IPS-18a (cell line): ENCODE results near the gene VGF.
"Not testable (repeated sequence)": the region's sequence is repeated elsewhere in the genome, so short reads cannot be mapped to it uniquely, and the experiment has no call there.

Source experiments
- H3K27ac ChIP-seq: one replicate; pipeline ENCODE4 v1.5.1; 2013; ENCODE audit warnings: low read length
- H3K27me3 ChIP-seq: one replicate; pipeline ENCODE4 v1.6.1; 2013; ENCODE audit warnings: mild to moderate bottlenecking, low read length; ENCODE audit not compliant: control insufficient read depth, insufficient read depth
- H3K36me3 ChIP-seq: one replicate; pipeline ENCODE4 v1.6.1; 2013; ENCODE audit warnings: low read depth, low read length; ENCODE audit not compliant: control insufficient read depth
- H3K4me1 ChIP-seq: one replicate; pipeline ENCODE4 v1.6.1; 2013; ENCODE audit warnings: low read depth, low read length; ENCODE audit not compliant: control insufficient read depth
- H3K4me3 ChIP-seq: one replicate; pipeline ENCODE4 v1.5.1; 2013; ENCODE audit warnings: low read length
- H3K9ac ChIP-seq: one replicate; pipeline ENCODE4 v1.6.1; 2013; ENCODE audit warnings: mild to moderate bottlenecking, low read length, moderate library complexity
- H3K9me3 ChIP-seq: one replicate; pipeline ENCODE4 v1.6.1; 2013; ENCODE audit warnings: low read depth, low read length; ENCODE audit not compliant: control insufficient read depth

VGF gene

GRCh38 chr7:101128040-101128834 lies 37.1 kb downstream of the VGF start:
- Histone ChIP-seq H3K27ac (no peak overlapping the region), H3K27me3 (peaks cover 5% of the 10 kb centered on the region)

DNA sequence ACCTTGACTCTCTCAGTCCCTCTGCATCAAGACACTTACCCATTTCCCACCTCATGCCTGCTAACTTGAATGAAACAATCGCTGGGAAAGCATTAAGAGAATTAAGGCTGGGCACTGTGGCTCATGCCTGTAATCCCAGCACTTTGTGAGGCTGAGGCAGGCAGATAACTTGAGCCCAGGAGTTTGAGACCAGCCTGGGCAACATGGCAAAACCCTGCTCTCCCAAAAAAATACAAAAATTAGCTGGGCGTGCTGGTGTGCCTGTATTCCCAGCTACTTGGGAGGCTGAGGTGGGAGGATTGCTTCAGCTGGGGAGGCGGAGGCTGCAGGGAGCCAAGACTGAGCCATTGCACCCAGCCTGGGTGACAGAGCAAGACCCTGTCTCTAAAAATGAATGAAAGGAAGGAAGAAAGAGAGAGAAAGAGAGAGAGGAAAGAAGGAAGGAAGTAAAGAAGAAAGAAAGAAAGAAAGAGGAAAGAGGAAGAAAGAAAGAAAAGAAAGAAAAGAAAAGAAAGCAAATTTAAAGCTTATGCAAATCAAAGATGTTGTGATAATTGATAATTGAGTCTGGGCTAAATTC lies 37.8 kb downstream of the VGF start:
- Histone ChIP-seq H3K36me3 (no peaks in the 10 kb centered on the region), H3K27ac (no peak overlapping the region), H3K4me1 (peaks cover 16% of the 10 kb centered on the region), H3K9me3 (no peaks in the 10 kb centered on the region), H3K4me3 (no peak overlapping the region), H3K9ac (no peak overlapping the region), H3K27me3 (peaks cover 5% of the 10 kb centered on the region)

More at GRCh38 chr7:101128040-101128834, 37.1 kb downstream of the VGF start:
- Histone ChIP-seq H3K9me3 (no peaks in the 10 kb centered on the region), H3K4me3 (no peak overlapping the region), H3K4me1 (peaks cover 14% of the 10 kb centered on the region), H3K36me3 (no peaks in the 10 kb centered on the region), H3K9ac (no peak overlapping the region)

- peaks cover 19% of the 10 kb centered on the region for H3K4me1 ChIP-seq
- peaks cover 5% of the 10 kb centered on the region for H3K27me3 ChIP-seq
- peak within 1 kb of the TSS; percentile 4 for H3K4me3 ChIP-seq
- no peaks in the 10 kb centered on the region for H3K36me3 ChIP-seq
- H3K27ac ChIP-seq, result no peak within 1 kb of the TSS
- H3K9ac ChIP-seq, result peak within 1 kb of the TSS; percentile 1
- no peaks in the 10 kb centered on the region for H3K9me3 ChIP-seq
Measured at GRCh38 chr7:101126651-101127459, 38.5 kb downstream of the VGF start, which contains the start of gene SERPINE1. SERPINE1 (plus strand) TSS chr7:101127104; CDS start chr7:101128394, 1,290 bp downstream.

DNA sequence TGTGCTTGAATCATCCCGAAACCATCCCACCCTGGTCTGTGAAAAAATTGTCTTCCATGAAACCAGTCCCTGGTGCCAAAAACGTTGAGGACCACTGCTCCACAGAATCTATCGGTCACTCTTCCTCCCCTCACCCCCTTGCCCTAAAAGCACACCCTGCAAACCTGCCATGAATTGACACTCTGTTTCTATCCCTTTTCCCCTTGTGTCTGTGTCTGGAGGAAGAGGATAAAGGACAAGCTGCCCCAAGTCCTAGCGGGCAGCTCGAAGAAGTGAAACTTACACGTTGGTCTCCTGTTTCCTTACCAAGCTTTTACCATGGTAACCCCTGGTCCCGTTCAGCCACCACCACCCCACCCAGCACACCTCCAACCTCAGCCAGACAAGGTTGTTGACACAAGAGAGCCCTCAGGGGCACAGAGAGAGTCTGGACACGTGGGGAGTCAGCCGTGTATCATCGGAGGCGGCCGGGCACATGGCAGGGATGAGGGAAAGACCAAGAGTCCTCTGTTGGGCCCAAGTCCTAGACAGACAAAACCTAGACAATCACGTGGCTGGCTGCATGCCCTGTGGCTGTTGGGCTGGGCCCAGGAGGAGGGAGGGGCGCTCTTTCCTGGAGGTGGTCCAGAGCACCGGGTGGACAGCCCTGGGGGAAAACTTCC lies 39.2 kb downstream of the VGF start:
- Histone ChIP-seq H3K4me3 (no peak overlapping the region), H3K36me3 (no peaks in the 10 kb centered on the region), H3K27ac (no peak overlapping the region), H3K9ac (no peak overlapping the region), H3K27me3 (peaks cover 5% of the 10 kb centered on the region), H3K9me3 (no peaks in the 10 kb centered on the region), H3K4me1 (peaks cover 19% of the 10 kb centered on the region)

GRCh38 chr7:101124376-101125056 lies 40.9 kb downstream of the VGF start:
- H3K4me1 ChIP-seq, result peaks cover 19% of the 10 kb centered on the region
- H3K9me3 ChIP-seq, result no peaks in the 10 kb centered on the region
- peaks cover 5% of the 10 kb centered on the region for H3K27me3 ChIP-seq
- no peak overlapping the region for H3K4me3 ChIP-seq
- no peak overlapping the region for H3K9ac ChIP-seq
- no peak overlapping the region for H3K27ac ChIP-seq
- no peaks in the 10 kb centered on the region for H3K36me3 ChIP-seq

DNA sequence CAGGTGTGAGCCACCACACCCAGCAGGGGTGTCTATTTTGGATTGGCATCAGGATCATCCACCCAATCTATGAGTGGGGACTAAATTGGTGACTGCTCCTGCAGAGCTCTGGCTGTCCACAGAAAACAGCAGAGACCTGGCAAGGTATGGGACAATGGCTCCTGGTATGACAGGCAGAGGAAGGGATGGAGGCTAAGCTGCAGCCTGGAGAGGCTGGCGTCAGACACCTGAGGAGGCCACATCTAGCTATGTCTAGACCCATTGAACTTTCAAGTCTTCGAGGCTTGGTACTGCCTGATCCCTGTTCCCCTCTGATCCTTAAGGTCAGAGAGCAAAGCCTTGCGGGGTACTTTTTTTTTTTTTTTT lies 41.7 kb downstream of the VGF start:
- no peak overlapping the region for H3K9ac ChIP-seq
- no peaks in the 10 kb centered on the region for H3K9me3 ChIP-seq
- H3K4me3 ChIP-seq, result no peak overlapping the region
- H3K27ac ChIP-seq, result no peak overlapping the region
- H3K36me3 ChIP-seq, result no peaks in the 10 kb centered on the region
- H3K27me3 ChIP-seq, result peaks cover 5% of the 10 kb centered on the region
- peaks cover 19% of the 10 kb centered on the region for H3K4me1 ChIP-seq

DNA sequence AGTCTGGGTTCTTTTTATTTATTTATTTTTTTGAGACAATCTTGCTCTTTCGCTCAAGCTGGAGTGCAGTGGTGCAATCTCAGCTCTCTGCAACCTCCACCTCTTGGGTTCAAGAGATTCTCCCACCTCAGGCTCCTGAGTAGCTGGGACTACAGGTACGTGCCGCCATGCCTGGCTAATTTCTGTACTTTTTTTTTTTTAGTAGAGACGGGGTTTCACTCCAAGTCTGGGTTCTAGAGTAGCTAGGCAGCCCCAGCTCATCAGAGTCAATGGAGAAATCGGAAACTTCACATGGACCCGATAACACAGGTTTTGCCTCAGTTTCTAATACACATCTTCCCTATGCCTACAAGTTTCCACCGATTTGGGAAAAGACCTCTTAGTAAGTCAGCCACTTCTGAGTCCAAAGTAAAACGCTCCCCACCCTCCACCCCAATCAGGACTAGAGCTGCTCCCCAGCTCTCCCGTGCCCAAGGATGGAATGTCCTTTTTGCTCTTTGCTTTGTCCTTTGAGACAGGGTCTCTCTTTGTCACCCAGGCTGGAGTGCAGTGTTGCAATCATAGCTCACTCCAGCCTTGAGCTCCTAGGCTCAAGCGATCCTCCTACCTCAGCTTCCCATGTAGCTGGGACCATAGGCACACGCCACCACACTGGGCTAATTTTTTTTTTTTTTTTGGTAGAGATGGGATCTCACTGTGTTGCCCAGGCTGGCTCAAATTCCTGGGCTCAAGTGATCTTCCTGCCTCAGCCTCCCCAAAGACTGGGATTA lies 42.3 kb downstream of the VGF start:
- Histone ChIP-seq H3K27ac (no peak overlapping the region), H3K9me3 (no peaks in the 10 kb centered on the region), H3K27me3 (peaks cover 5% of the 10 kb centered on the region), H3K4me3 (no peak overlapping the region), H3K9ac (no peak overlapping the region), H3K4me1 (peaks cover 19% of the 10 kb centered on the region), H3K36me3 (no peaks in the 10 kb centered on the region)

- Histone ChIP-seq H3K36me3 (no peaks in the 10 kb centered on the region), H3K4me3 (no peak overlapping the region), H3K9ac (no peak overlapping the region), H3K27me3 (peaks cover 5% of the 10 kb centered on the region), H3K27ac (no peak overlapping the region), H3K4me1 (peaks cover 16% of the 10 kb centered on the region), H3K9me3 (no peaks in the 10 kb centered on the region)
Measured at GRCh38 chr7:101121991-101122932, 43.1 kb downstream of the VGF start.

GRCh38 chr7:101121631-101121990 lies 43.8 kb downstream of the VGF start:
- H3K9me3 ChIP-seq, H3K4me1 ChIP-seq, H3K27ac ChIP-seq, H3K36me3 ChIP-seq, H3K9ac ChIP-seq, H3K4me3 ChIP-seq, H3K27me3 ChIP-seq: not testable (repeated sequence)

DNA sequence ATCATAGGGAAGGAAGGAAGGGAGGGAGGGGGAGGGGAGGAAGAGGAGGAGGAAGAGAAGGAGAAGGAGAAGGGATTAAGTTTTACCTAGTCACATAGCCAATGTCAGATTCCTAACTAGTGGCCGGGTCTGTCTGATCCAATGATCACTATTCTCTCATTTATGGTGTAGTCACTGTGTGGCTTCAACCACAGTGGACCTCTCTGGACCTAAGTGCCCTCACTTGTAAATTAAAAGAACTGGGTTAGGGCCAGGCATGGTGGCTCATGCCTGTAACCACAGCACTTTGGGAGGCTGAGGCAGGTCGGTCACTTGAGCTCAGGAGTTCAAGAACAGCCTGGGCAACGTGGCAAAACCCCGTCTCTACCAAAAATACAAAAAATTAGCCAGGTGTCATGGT lies 45.1 kb downstream of the VGF start:
- Histone ChIP-seq H3K4me1 (peaks cover 5% of the 10 kb centered on the region), H3K27me3 (no peaks in the 10 kb centered on the region)

More for the DNA sequence above, 45.1 kb downstream of the VGF start:
- Histone ChIP-seq H3K36me3 (no peaks in the 10 kb centered on the region), H3K9ac (no peak overlapping the region), H3K27ac (no peak overlapping the region), H3K4me3 (no peak overlapping the region), H3K9me3 (no peaks in the 10 kb centered on the region)
